Measurements from ENCODE around the gene SEMA5A. TPM values are rescaled to one million over a fixed set of nuclear protein-coding genes. Genes with fewer than 3 reads are reported as not detected.

SEMA5A gene
- total RNA-seq, 4 donors from 2014 or later, result 15.0 to 81.0 (median 52.9) TPM

GRCh38 chr5:9505225-9505624 is 40.6 kb downstream of the SEMA5A start:
- TF ChIP-seq POLR2A (IDR thresholded peaks at IDR 0.05) (no peak), POLR2AphosphoS5 (IDR thresholded peaks at IDR 0.05) (no peak), EP300 (IDR thresholded peaks at IDR 0.05; ENCODE audit: low read depth) (no peak), CTCF (IDR thresholded peaks at IDR 0.05) (no peak)
- intact Hi-C loops (cut with DNase I; ENCODE audit: low total_unique reads), result no loop called here

GRCh38 chr5:9502864-9503263 is 43.0 kb downstream of the SEMA5A start:
- Histone ChIP-seq H3K9me3 (no peaks in the 10 kb centered on the region), H3K27ac (no peak overlapping the region), H3K27me3 (no peaks in the 10 kb centered on the region), H3K4me3 (no peak overlapping the region), H3K4me1 (no peaks in the 10 kb centered on the region), H3K36me3 (no peaks in the 10 kb centered on the region)
- TF ChIP-seq CTCF (IDR thresholded peaks at IDR 0.05) (no peak), POLR2A (IDR thresholded peaks at IDR 0.05) (no peak), POLR2AphosphoS5 (IDR thresholded peaks at IDR 0.05) (no peak), EP300 (IDR thresholded peaks at IDR 0.05; ENCODE audit: low read depth) (no peak)
- in situ Hi-C loops (cut with MboI; ENCODE audit: low pct_ligation_motif_present in 1 of 4, low pct_unique_long_range_greater_than_20kb in 1 of 4, low sequenced_read_pairs in 3 of 4), result no loop called here
- DNase-seq, result no peak
- intact Hi-C loops (cut with DNase I; ENCODE audit: low total_unique reads), result no loop called here
- 40 to 77% methylated on average over 1 of the region's 1 CpG for WGBS, 2 donors (ENCODE audit: low coverage in 1 of 2)

More at GRCh38 chr5:9505225-9505624, 40.6 kb downstream of the SEMA5A start:
- WGBS, 2 donors (ENCODE audit: low coverage in 1 of 2), result 71 to 81% methylated on average over 2 of the region's 2 CpGs
- DNase-seq, result no peak
- no peaks in the 10 kb centered on the region for H3K4me1 ChIP-seq
- in situ Hi-C loops (cut with MboI; ENCODE audit: low pct_ligation_motif_present in 1 of 4, low pct_unique_long_range_greater_than_20kb in 1 of 4, low sequenced_read_pairs in 3 of 4), result no loop called here
- no peak overlapping the region for H3K27ac ChIP-seq
- no peaks in the 10 kb centered on the region for H3K27me3 ChIP-seq
- H3K4me3 ChIP-seq, result no peak overlapping the region
- H3K9me3 ChIP-seq, result no peaks in the 10 kb centered on the region
- H3K36me3 ChIP-seq, result no peaks in the 10 kb centered on the region

GRCh38 chr5:9502050-9502834 is 43.6 kb downstream of the SEMA5A start:
- no peak for DNase-seq
- intact Hi-C loops (cut with DNase I; ENCODE audit: low total_unique reads) (no loop called here), in situ Hi-C loops (cut with MboI; ENCODE audit: low pct_ligation_motif_present in 1 of 4, low pct_unique_long_range_greater_than_20kb in 1 of 4, low sequenced_read_pairs in 3 of 4) (no loop called here)
- Histone ChIP-seq H3K36me3 (no peaks in the 10 kb centered on the region), H3K9me3 (no peaks in the 10 kb centered on the region), H3K4me3 (no peak overlapping the region), H3K27me3 (no peaks in the 10 kb centered on the region), H3K27ac (no peak overlapping the region), H3K4me1 (no peaks in the 10 kb centered on the region)
- TF ChIP-seq EP300 (IDR thresholded peaks at IDR 0.05; ENCODE audit: low read depth), result no peak
- TF ChIP-seq POLR2AphosphoS5 (IDR thresholded peaks at IDR 0.05), result no peak
- no peak for TF ChIP-seq POLR2A (IDR thresholded peaks at IDR 0.05)
- no peak for TF ChIP-seq CTCF (IDR thresholded peaks at IDR 0.05)
- 71 to 88% methylated on average over 1 to 4 of the region's 4 CpGs for WGBS, 2 donors (ENCODE audit: low coverage in 1 of 2)

GRCh38 chr5:9500625-9501024 is 45.2 kb downstream of the SEMA5A start:
- Histone ChIP-seq H3K4me1 (no peaks in the 10 kb centered on the region), H3K27ac (no peak overlapping the region), H3K27me3 (no peaks in the 10 kb centered on the region), H3K36me3 (no peaks in the 10 kb centered on the region), H3K9me3 (no peaks in the 10 kb centered on the region), H3K4me3 (no peak overlapping the region)
- intact Hi-C loops (cut with DNase I; ENCODE audit: low total_unique reads), result no loop called here
- WGBS, 2 donors (ENCODE audit: low coverage in 1 of 2), result 72 to 83% methylated on average over 2 of the region's 2 CpGs
- DNase-seq, result no peak
- in situ Hi-C loops (cut with MboI; ENCODE audit: low pct_ligation_motif_present in 1 of 4, low pct_unique_long_range_greater_than_20kb in 1 of 4, low sequenced_read_pairs in 3 of 4), result no loop called here
- TF ChIP-seq POLR2A (IDR thresholded peaks at IDR 0.05), result no peak
- no peak for TF ChIP-seq EP300 (IDR thresholded peaks at IDR 0.05; ENCODE audit: low read depth)
- TF ChIP-seq POLR2AphosphoS5 (IDR thresholded peaks at IDR 0.05), result no peak
- no peak for TF ChIP-seq CTCF (IDR thresholded peaks at IDR 0.05)
